GM19238 (cell line): Measurements from ENCODE around the gene CLDN5.

Source experiments
- DNase-seq: peaks from one replicate; pipeline ENCODE4 v3.0.0; 2011; ENCODE audit warnings: low spot score; ENCODE audit not compliant: insufficient read length

CLDN5 gene

DNA sequence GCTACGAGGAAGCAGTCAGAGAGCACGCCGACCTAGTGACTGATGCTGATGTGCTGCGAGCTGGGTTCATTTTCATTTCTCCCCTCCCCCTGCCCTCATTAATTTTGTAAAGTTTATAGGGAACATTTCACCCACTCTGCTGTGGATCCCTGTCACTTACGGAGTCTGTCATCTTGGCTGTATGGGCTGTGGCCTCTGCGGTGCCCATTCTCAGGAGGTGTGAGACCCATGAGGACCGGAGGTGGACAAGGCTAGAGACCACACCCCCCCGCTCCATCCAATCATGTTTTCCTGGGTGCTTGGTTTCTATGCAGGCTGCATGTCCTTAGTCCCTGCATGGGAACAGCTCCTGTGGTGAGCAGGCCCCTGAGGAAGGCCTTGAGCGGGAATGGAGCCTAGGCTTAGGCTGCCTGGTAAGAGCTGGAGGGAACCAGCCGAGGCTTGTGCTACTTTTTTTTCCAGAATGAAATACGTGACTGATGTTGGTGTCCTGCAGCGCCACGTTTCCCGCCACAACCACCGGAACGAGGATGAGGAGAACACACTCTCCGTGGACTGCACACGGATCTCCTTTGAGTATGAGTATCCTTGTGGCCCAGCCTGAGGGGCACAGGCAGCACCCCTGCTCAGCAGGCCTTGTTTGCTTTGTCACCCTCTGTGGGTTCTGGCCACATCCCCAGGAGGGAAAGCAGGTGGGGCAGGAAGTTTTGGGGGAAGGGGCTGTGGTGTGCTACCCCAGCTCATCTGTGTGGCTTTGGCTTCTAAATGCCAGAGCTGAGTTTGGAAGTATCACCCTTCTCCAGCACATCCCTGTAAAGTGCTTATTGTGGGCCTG is 19.1 kb downstream of the CLDN5 start:
- DNase-seq: no peak

DNA sequence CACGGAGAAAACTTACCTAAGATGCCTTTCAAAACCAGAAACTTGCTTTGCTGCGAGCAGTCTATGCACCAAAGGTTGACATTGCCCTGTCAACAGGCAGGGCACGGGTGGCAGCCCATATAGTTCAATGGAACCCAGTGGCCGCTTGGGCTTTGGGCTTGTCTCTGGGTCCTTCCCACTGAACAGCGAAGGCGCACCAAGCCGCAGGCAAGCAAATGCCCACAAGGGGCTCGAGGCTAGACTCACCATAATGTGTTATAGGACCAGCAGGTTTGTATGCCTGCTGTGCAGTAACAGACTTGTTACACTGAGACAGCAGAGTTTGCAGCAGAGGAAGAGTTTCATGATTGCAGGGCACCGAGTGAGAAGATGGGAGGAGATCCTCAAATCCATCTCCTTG is 20.3 kb downstream of the CLDN5 start:
- no peak for DNase-seq

DNA sequence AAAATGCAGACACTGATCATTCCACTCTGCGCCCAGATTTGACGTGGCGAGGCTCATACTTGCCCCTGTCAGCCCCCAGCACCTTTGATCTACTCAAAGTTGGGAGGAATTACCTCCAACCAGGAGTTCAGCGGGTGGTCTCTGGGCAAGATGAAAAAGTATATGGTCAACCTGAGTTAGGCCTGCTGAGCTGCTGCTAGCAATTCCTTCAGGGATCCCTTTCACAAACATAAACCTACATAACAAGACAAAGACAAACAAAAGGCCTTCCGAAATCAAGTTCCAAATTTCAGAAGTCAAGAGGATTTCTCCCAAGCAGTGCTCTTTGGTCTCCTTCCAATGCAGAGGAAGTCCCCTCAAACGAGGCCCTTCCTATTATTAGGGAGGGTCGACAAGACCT is 20.8 kb downstream of the CLDN5 start:
- no peak for DNase-seq

DNA sequence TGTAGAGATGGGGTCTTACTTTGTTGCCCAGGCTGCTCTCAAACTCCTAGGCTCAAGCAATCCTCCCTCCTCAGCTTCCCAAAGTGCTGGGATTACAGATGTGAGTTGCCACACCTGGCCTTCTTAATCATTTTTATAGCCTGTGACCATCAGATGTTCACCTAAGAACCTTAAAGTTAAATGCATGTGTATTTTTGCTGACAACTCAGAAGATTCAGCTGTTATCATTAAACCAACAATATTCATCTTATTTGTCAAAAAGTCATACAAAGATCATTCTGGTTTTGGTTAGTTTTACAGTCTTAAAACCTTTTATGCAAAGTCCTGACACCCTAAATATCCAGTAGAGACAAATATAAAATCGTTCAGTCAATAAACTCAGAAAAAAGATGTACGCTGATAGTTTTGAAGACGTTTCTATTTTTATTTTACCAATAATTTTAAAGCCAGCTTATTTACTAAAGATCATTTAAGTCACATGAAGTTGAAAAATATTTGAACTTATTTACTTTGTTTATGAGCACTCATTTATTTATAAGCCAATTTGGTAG is 22.2 kb downstream of the CLDN5 start:
- no peak for DNase-seq

DNA sequence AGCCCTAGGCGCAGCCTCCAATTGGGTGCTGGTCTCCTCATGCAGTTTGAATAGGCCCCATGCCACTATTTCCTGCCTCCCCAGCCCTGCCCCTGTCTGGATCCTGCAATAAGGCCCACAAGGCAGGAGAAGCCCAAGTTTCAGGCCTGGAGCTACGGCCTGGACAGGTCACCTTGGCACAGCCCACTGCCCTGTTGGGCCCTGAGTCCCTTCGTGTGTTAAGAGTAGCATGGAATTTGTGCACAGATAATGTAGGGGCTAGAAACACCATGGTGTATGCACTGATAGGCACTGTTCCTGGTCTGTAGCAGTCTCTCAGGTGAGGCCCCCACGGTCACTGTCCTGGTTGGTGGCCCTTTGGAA is 24.3 kb downstream of the CLDN5 start:
- no peak for DNase-seq

DNA sequence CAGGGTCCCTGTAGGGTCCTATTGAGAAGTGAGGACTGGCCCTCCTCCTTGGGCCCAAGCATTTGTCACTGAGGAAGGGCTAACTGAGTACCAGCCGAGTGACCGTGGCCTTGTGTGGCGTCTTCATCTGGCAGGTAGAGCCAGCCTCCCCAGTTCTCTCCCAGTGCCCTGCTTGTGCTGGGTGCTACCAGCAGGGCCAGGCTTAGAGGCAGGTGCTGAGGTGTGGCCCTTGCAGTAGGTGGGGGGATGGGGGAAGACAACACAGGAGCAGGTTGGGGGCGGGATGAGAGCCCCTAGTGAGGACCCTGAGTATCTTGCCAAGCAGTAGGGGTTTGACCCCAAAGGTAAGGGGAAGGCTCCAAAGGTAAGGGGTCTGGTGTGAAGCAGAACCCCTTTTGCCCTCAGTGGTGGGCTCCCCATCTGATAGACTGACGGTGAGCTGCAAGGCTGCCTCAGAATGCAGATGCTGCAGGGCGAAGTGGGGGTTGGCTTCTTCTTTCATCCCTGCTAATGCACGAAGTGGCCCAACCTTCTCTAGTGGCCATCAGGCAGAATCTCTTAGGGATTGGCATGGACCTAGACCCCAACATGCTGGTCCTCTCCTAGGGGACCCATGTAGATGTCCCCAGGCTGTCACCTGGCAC is 24.9 kb downstream of the CLDN5 start:
- DNase-seq: no peak

DNA sequence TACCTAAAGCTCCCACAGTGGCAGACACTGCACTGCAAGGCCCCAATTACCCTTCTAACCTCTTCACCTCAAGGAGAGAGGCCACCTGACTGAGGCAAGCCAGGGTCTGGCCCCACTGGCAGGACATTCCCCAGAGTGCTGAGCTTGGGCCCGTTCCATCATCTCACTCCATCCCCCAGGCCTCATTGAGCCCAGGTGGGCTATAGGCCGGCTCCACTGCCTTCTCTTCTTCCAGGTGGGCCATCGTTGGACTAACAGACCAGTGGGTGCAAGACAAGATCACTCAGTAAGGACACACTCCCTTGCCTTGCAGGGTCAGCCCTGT is 25.4 kb downstream of the CLDN5 start:
- DNase-seq: no peak

DNA sequence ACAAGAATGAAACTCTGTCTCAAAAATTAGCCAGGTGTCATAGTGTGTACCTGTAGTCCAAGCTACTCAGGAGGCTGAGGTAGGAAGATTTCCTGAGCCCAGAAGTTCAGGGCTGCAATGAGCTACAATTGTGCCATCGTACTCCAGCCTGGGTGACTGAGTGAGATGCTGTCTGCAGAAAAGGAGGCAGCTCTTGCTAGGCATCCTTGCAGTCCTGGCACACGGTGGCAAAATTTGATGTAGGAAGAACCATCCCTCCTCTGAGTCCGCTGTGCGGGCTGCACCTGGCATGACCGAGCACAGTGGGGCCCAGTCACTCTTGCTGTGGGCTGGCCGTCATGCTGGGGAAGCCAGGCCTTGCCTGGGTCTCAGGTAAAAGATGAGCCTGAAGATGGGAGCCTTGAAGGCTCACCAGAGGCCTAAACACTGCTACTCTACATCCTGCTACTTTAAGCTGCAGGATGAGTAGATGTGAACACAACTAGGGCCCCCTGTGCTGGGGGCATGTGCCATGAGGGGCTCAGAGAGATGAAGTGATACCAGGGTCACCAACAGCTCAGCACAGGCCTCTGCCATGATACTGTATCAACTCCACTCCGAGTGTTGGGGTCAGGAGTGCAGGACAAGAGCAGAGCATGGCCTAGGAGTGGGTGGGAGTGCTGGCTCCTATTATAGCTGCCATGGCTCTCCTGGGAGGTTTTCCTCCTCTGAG is 25.9 kb downstream of the CLDN5 start:
- DNase-seq: no peak

DNA sequence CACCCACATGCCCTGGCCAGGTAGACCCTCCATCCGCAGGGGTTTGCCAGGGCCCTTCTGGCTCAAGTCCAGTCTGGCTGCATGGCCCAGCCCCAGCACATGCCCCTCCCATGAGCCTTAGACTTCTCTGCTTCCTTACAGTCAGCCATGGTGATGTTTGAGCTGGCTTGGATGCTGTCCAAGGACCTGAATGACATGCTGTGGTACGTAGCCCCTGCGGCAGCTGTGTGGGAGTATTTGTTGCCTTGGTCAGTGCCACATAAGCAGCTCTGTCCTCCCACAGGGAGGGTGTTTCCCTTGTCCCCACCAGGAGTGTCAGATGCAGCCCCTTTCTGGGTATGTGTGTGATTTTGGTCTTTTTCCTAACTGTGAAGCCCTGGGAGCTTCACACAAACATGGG is 27.0 kb downstream of the CLDN5 start:
- DNase-seq: no peak

DNA sequence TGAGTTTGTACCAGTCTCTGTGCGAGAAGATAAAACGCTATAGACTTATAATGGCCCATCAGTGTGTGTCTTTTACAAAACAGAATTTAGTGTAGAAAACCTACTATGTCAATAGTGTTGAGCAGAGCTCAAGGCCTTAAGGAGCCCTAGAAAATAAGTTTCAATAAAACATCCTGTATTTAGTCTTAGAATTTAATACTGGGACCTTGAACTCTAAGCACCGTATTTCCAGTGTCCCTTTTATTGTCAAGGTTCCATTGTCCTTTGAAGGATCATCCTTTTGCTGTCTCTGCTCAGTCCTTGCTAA is 27.9 kb downstream of the CLDN5 start:
- no peak for DNase-seq

DNA sequence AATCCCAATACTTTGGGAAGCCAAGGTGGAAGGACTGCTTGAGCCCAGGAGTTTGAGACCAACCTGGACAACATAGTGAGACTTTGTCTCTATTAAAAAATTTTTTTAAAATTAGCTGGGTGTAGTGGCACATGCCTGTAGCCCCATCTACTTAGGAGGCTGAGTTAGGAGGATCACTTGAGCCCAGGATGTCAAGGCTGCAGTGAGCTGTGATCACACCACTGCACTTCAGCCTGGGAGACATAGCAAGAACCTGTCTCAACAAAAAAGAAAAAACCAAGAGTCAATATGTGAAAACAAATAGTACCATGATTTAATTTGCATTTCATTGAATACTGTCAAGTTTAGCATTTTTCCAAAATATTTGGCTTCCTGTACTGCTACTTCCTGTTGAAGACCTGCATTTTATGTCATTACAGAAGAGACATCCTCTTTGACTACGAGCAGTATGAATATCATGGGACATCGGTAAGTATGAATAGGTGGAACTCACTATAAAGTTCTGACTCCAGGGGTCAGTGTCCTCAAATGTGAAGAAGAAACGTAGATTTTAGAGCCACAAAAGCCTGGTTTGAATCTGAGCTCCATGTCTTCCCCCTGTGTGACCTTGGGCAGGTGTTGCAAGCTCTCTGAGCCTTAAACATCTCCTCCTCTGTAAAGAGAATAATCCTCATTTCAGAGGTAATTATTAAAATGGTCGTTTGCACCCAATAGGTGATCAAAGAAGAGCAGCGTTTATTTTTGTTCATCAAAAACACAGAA is 28.5 kb downstream of the CLDN5 start:
- DNase-seq: no peak

DNA sequence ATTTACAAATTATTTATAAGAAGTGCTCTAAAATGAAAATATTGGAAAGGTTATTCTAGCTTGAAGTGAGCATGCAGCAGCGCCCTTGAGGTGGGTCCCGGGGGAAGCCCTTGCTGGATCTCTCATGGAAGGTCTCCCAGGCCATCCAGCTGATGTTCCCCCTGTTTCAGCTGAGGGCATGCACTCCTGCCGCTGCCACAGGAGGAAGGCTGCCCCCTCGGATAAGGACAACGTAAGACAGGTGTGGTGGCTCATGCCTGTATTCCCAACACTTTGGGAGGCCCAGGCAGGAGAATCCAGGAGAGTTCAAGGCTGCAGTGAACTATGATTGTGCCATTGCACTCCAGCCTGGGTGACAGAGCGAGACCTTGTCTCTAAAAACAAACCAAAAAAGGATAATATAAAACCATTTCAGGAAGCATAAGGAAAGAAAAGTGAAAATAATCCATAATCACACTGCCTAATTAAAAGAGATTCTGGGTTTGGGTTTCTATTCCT is 29.5 kb downstream of the CLDN5 start:
- DNase-seq: no peak

DNA sequence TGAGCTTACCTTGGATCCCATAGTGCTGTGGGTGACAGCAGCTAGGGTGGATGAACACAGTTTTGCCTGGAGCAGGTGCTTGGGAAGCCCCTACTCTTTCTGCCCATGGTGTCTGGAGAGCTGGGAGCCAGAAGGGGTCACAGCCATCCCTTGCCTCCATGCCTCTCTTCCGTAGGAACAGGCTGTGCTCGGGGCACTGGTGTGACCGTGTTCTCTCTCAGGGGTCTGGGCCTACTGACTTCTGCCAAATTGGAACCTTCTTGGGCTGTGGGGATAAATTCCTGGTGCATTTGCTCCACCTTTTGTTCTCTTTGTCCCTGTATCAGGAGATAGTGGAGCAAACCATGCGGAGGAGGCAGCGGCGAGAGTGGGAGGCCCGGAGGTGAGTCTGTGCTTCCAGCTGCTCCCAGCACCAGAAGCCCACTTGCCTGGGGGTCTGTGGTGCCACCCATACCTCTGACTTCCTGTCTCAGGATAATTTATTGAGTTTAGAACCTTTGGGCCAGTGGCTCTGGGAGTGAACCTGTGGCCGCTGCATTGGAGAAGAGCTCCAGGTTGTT is 30.1 kb downstream of the CLDN5 start:
- DNase-seq: no peak

DNA sequence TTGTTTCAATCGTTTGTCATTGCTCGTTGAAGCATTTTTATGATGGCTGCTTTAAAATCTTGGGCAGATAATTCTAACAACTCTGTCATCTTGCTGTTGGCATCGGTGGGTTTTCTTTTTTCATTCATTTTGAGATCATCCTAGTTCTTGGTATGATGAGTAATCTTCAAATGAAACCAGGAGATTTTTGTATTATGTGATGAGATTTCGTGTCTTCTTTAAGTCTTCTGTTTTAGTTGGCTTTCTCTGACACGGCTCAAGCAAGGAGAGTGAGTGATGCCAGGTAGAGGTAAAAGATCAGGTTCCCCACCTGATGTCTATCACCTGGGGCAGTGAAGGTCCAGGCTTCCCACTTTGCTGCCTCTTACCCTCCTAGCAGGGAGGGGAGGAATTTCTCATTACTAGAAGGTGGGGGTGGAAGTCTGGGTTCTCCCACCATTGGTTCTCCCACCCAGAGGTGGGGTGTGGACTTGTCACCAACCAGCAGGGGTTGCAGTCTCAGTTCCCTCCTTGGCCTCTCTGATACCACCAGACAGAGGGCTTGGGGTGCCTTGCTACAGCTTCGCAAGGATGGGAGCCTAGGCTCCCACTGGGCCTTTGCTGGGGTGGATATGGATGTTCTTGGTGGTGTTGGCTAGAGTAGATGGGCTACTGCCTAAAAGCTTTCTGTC is 31.6 kb downstream of the CLDN5 start:
- DNase-seq: no peak

DNA sequence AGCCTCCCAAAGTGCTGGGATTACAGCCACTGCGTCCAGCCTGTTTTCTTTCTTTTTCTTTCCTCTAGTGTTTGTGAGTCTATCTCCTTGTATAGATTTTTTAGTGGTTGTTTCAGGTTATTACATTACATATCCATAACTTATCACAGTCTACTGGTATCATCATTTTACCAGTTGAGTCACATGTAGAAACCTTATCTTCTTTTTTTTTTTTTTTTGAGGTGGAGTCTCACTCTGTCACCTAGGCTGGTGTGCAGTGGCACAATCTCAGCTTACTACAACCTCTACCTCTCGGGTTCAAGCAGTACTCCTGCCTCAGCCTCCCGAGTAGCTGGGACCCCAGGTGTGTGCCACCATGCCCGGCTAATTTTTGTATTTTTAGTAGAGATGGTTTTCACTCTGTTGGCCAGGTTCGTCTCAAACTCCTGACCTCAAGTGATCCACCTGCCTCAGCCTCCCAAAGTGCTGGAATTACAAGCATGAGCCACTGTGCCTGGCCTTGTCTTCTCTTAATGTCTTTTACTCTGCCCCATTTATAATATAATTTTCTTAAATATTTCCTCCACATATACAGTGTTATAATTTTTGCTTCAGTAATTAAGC is 33.5 kb downstream of the CLDN5 start:
- DNase-seq: no peak

DNA sequence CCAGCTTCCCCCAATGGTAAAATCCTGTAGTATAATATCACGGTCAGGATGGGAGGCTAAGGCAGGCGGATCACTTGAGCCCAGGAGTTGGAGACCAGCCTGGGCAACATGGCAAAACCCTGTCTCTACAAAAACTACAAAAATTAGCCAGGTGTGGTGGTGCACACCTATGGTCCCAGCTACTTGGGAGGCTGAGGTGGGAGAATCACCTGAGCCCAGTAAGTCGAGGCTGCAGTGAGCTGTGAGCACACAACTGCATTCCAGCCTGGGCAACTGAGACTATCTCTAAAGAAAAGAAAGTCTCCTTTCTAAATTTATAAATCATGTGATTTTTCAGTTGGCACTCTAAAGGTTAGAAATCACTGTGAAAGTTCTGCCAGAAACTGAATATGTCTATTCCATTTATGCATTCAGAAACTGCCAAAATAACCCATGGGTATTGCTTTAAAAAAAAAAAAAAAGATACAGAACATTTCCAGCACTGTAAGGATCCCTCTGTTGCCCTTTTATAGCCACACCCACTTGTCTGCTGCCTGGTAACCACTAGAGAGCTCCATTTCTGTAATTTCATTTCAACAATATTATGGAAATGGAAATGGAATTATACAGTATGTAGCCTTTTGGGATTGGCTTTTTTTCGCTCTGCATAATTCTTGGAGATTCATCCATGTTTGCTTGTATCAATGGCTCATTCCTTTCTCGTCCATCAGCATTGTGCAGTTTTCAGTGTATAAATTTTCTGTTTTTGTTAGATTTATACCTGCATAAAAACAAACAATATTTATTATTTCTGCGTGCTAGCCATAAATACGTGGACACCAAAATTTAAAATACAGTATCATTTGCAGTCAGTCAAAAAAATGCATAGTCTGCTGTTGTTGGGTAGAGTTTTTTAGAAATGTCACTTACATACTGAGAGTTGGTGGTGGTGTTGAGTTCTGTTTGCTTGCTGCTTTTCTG is 35.0 kb downstream of the CLDN5 start:
- no peak for DNase-seq

DNA sequence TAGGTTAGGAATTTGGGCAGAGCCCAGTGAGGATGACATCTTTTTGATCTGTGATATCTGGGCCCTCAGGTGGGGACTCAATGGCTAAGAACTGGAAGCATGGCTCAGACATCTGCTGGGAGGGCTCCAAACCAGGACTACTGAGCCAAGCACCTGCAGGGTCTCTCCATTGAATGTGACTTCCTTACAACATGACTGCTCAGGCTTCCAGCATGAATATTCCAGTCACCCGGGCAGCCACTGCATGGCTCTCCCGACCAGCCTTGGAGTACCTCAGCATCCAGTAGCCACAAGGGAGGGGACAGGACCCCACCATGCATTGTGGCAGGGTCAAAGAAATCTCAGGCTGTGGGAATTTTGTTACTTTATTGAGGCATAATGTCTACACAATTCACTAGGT is 35.9 kb downstream of the CLDN5 start:
- no peak for DNase-seq

DNA sequence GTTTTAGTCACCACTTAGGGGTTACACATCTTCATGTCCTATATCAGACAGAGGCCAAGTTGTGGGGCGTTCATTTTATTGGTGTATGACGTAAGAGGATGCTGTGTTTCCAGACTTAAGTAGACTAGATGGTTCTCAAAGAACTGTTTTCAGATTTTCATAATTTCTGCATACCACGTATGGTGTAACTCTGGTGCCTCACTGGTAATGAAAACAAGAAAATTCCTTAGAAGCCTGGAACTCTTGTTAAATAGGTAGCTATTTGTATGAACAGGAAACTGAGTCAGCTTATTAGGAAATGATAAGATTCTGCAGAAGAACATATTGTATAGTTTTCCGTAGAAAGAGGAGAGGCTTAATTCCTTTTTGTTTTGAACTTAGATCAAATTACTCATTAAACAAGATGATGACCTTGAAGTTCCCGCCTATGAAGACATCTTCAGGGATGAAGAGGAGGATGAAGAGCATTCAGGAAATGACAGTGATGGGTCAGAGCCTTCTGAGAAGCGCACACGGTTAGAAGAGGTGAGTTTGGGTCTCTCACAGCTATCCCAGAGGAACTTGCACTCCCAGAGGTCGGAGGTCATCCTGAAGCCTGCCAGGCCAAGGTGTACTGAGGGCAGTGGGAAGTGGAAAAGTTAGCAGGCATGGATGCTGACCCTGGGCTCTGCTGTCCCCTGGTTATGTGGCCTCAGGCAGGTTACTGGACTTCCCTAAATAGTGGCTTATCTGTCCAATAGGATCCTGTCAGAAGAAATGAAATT is 40.5 kb downstream of the CLDN5 start:
- DNase-seq: no peak

DNA sequence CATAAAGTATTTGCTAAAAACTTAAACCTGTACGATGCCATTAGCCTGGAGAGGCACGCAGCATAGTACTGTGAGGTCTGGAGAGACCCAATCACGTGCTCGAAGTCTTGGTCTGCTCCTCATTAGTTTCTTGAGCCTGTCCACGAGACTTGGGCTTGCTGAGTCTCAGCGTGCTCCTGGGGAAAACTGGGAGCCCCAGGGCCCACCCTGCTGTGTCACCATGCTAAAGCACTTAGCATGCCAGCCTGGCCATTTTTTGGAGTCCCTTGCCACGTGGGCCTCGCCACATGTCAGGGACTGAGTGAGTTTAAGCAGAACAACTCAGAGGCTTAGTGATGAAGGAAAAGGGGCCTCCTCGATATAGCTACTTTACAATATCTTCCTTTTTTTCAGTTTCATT is 41.9 kb downstream of the CLDN5 start:
- no peak for DNase-seq
